KOPT-K1 (cell line): ENCODE data around the gene ZNF512.
A peak's percentile ranks its signal among the peaks of the same experiment; 100 is the strongest.
"Not testable (repeated sequence)": the region's sequence is repeated elsewhere in the genome, so short reads cannot be mapped to it uniquely, and the experiment has no call there.

Experiments
- H3K27ac ChIP-seq: fragments of 200-600 bp; sonication (generic); 2 replicates; pipeline ENCODE4 v1.5.1; 2016; ENCODE audit warnings: antibody characterized with exemption, mild to moderate bottlenecking, low read depth, low read length; ENCODE audit not compliant: poor library complexity, severe bottlenecking
- H3K36me3 ChIP-seq: fragments of 200-600 bp; sonication (generic); 2 replicates; pipeline ENCODE4 v1.5.1; 2017; ENCODE audit warnings: antibody characterized with exemption, mild to moderate bottlenecking, low read length, moderate library complexity; ENCODE audit not compliant: insufficient read depth
- H3K9me3 ChIP-seq: fragments of 200-600 bp; sonication (generic); 2 replicates; pipeline ENCODE4 v1.5.1; 2017; ENCODE audit warnings: antibody characterized with exemption, low read length, mild to moderate bottlenecking; ENCODE audit not compliant: insufficient read depth, poor library complexity, severe bottlenecking

Gene ZNF512

GRCh38 chr2:27582695-27583389, at the start of gene ZNF512:
Gene ZNF512, plus strand, starts transcription at chr2:27583042. Its CDS starts 71 bp downstream, at chr2:27583113.
- no peaks in the 10 kb centered on the region; the same call in 1 of the 2 replicates for H3K36me3 ChIP-seq
- peaks cover 11% of the 10 kb centered on the region for H3K9me3 ChIP-seq
- peak within 1 kb of the TSS; percentile 71 for H3K27ac ChIP-seq

GRCh38 chr2:27537287-27537686, 45.6 kb upstream of the ZNF512 start:
- no peaks in the 10 kb centered on the region for H3K9me3 ChIP-seq
- H3K27ac ChIP-seq = no peak overlapping the region
- H3K36me3 ChIP-seq = no peaks in the 10 kb centered on the region

- not testable (repeated sequence) for H3K27ac ChIP-seq, H3K9me3 ChIP-seq, H3K36me3 ChIP-seq
These were observed 43.9 kb upstream of the ZNF512 start for GRCh38 chr2:27538839-27539450.

- H3K9me3 ChIP-seq, H3K27ac ChIP-seq, H3K36me3 ChIP-seq: not testable (repeated sequence)
These were observed 43.2 kb upstream of the ZNF512 start for GRCh38 chr2:27539649-27540048.

GRCh38 chr2:27544143-27544821, 38.6 kb upstream of the ZNF512 start:
- Histone ChIP-seq H3K9me3 (peaks cover 12% of the 10 kb centered on the region), H3K36me3 (no peaks in the 10 kb centered on the region), H3K27ac (no peak overlapping the region)

- Histone ChIP-seq H3K27ac (no peak overlapping the region), H3K9me3 (peaks cover 12% of the 10 kb centered on the region), H3K36me3 (no peaks in the 10 kb centered on the region)
These were observed 37.3 kb upstream of the ZNF512 start for GRCh38 chr2:27545348-27546141.

- Histone ChIP-seq H3K36me3 (no peaks in the 10 kb centered on the region), H3K27ac (no peak overlapping the region), H3K9me3 (peaks cover 12% of the 10 kb centered on the region)
These were observed 33.5 kb upstream of the ZNF512 start for GRCh38 chr2:27549303-27549702.

- Histone ChIP-seq H3K27ac (no peak overlapping the region), H3K9me3 (peaks cover 5% of the 10 kb centered on the region), H3K36me3 (no peaks in the 10 kb centered on the region)
These were observed 31.3 kb upstream of the ZNF512 start for GRCh38 chr2:27551514-27551913.

GRCh38 chr2:27552941-27553340, 29.9 kb upstream of the ZNF512 start:
- Histone ChIP-seq H3K36me3 (no peaks in the 10 kb centered on the region), H3K9me3 (peaks cover 5% of the 10 kb centered on the region), H3K27ac (no peak overlapping the region)

GRCh38 chr2:27554451-27554850, 28.4 kb upstream of the ZNF512 start:
- not testable (repeated sequence) for H3K36me3 ChIP-seq, H3K27ac ChIP-seq, H3K9me3 ChIP-seq

- H3K27ac ChIP-seq = no peak overlapping the region
- peaks cover 5% of the 10 kb centered on the region for H3K9me3 ChIP-seq
- no peaks in the 10 kb centered on the region for H3K36me3 ChIP-seq
These were observed 23.6 kb upstream of the ZNF512 start for GRCh38 chr2:27559228-27559627.

- H3K27ac ChIP-seq = no peak overlapping the region
- H3K9me3 ChIP-seq = no peaks in the 10 kb centered on the region
- H3K36me3 ChIP-seq = no peaks in the 10 kb centered on the region
These were observed 21.8 kb upstream of the ZNF512 start for GRCh38 chr2:27561060-27561459.

GRCh38 chr2:27566628-27567027, 16.2 kb upstream of the ZNF512 start:
- H3K9me3 ChIP-seq = peaks cover 10% of the 10 kb centered on the region

GRCh38 chr2:27569398-27569797, 13.4 kb upstream of the ZNF512 start:
- H3K27ac ChIP-seq = no peak overlapping the region
- peaks cover 19% of the 10 kb centered on the region for H3K9me3 ChIP-seq
- no peaks in the 10 kb centered on the region for H3K36me3 ChIP-seq

More at GRCh38 chr2:27566628-27567027, 16.2 kb upstream of the ZNF512 start:
- no peak overlapping the region for H3K27ac ChIP-seq
- H3K36me3 ChIP-seq = no peaks in the 10 kb centered on the region

GRCh38 chr2:27571197-27571596, 11.6 kb upstream of the ZNF512 start:
- H3K27ac ChIP-seq = no peak overlapping the region
- peaks cover 23% of the 10 kb centered on the region for H3K9me3 ChIP-seq
- no peaks in the 10 kb centered on the region for H3K36me3 ChIP-seq
